ENCODE data around the gene PIK3R6. TPM values are rescaled to one million over a fixed set of nuclear protein-coding genes. Genes with fewer than 3 reads are reported as not detected.

The PIK3R6 gene
- total RNA-seq, 4 donors from 2014 or later, result 0.52 to 2.5 (median 1.1) TPM

DNA sequence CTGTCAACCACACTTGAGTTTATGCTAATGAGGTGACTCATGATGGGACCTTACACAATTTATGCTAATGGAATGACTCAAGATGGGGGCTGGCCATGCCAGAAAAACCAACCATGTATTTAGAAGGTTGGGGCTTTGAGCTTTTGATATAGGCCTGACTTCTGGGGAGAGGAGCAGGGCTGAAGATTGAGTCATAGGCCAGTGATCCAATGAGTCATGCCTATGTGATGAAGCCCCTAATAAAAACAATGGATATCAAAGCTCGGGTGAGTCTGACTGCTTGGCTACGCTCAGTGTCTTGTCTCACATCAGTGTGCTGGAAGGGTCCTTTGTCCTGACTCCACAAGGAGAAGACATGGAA is 75.6 kb downstream of the PIK3R6 start:
- 55 to 63% methylated on average over 2 of the region's 2 CpGs for WGBS, 2 donors
- intact Hi-C loops (cut with DNase I; ENCODE audit: low total_unique reads), result no loop called here
- H3K4me3 ChIP-seq (ENCODE audit: low read depth, poor library complexity, severe bottlenecking), result no peak overlapping the region
- DNase-seq (ENCODE audit: low spot score in 2 of 2), result peak in 1 of 2 donors; percentile 17
- TF ChIP-seq, protein P1, sequence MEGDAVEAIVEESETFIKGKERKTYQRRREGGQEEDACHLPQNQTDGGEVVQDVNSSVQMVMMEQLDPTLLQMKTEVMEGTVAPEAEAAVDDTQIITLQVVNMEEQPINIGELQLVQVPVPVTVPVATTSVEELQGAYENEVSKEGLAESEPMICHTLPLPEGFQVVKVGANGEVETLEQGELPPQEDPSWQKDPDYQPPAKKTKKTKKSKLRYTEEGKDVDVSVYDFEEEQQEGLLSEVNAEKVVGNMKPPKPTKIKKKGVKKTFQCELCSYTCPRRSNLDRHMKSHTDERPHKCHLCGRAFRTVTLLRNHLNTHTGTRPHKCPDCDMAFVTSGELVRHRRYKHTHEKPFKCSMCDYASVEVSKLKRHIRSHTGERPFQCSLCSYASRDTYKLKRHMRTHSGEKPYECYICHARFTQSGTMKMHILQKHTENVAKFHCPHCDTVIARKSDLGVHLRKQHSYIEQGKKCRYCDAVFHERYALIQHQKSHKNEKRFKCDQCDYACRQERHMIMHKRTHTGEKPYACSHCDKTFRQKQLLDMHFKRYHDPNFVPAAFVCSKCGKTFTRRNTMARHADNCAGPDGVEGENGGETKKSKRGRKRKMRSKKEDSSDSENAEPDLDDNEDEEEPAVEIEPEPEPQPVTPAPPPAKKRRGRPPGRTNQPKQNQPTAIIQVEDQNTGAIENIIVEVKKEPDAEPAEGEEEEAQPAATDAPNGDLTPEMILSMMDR (IDR thresholded peaks at IDR 0.05), result no peak
- no peak for TF ChIP-seq POLR2A (IDR thresholded peaks at IDR 0.05)

DNA sequence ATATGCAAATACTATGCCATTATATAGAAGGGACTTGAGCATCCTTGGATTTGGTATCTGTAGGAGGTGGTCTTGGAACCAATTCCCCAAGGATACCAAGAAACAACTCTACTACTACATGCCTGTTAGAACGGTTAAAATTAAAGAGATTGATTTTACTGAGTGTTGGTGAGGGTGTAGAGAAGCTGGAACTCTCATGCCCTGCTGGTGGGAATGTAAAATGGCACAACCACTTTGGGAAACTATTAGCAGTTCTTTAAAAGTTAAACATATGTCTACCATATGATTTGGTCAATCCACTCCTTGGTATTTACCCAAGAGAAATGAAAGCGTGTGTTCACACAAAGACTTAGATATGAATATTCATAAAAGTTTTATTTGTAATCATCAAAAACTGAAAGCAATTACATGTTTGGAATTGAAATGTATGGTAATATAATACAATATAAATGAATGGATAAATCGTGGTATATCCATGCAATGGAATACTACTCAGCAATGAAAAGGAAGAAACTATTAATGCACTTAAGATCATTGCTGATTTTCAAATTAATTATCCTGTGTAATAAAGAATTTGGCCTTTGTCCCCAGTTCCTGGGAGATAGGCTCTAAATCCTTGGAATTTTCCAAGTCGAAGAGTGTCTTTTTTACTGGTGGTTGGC is 76.1 kb downstream of the PIK3R6 start:
- no peak overlapping the region for H3K4me3 ChIP-seq (ENCODE audit: low read depth, poor library complexity, severe bottlenecking)
- no peak for TF ChIP-seq POLR2A (IDR thresholded peaks at IDR 0.05)
- TF ChIP-seq, protein P1 (IDR thresholded peaks at IDR 0.05), result no peak
- 61 to 66% methylated on average over 4 of the region's 4 CpGs for WGBS, 2 donors
- DNase-seq (ENCODE audit: low spot score in 2 of 2), result no peak
- intact Hi-C loops (cut with DNase I; ENCODE audit: low total_unique reads), result no loop called here

DNA sequence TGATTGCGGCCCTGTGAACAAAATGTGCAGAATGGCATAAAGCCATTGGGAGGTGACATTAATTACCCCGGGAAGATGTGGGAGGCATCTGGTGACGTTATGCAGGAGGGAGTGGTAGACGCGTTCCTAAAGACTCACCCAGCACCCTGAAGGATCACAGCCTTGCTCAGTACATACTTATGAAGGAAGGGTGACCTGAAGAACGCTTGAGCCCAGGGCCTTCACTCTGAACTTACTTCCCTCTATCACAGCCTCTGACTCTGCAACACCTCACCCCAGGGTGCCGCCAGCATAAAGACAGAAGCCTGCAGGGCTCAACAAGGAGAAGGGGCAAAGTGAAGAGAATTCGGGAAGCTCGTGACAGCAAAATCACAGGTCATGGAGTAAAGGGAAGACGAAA is 77.7 kb downstream of the PIK3R6 start:
- no peak overlapping the region for H3K4me3 ChIP-seq (ENCODE audit: low read depth, poor library complexity, severe bottlenecking)
- DNase-seq (ENCODE audit: low spot score in 2 of 2), result peak in 1 of 2 donors; percentile 7
- intact Hi-C loops (cut with DNase I; ENCODE audit: low total_unique reads), result no loop called here
- TF ChIP-seq, protein P1 (IDR thresholded peaks at IDR 0.05), result no peak
- TF ChIP-seq POLR2A (IDR thresholded peaks at IDR 0.05), result no peak
- 60 to 62% methylated on average over 10 of the region's 10 CpGs for WGBS, 2 donors

DNA sequence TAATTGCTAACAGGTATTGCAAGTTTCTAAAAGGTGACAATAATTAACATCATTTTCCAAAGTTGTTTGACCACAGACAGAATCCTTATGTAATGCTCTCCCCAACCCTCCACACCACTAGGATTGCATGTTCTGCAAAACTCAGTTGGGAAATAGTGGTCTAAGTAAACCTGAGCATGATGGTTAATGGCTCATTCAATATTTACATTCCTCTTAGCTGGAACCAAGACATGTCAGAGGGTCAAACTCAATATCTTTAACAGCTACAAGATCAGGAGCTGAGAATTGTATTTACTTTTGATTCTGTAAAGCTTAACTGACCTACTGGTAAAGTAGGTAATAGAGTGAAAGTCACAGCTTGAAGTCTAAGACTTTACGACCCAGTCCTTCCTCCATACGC is 78.5 kb downstream of the PIK3R6 start:
- H3K4me3 ChIP-seq (ENCODE audit: low read depth, poor library complexity, severe bottlenecking), result no peak overlapping the region
- TF ChIP-seq, protein P1 (IDR thresholded peaks at IDR 0.05), result no peak
- no peak for TF ChIP-seq POLR2A (IDR thresholded peaks at IDR 0.05)
- DNase-seq (ENCODE audit: low spot score in 2 of 2), result no peak
- intact Hi-C loops (cut with DNase I; ENCODE audit: low total_unique reads), result no loop called here
- 94% methylated on average over 2 of the region's 2 CpGs for WGBS, 2 donors

DNA sequence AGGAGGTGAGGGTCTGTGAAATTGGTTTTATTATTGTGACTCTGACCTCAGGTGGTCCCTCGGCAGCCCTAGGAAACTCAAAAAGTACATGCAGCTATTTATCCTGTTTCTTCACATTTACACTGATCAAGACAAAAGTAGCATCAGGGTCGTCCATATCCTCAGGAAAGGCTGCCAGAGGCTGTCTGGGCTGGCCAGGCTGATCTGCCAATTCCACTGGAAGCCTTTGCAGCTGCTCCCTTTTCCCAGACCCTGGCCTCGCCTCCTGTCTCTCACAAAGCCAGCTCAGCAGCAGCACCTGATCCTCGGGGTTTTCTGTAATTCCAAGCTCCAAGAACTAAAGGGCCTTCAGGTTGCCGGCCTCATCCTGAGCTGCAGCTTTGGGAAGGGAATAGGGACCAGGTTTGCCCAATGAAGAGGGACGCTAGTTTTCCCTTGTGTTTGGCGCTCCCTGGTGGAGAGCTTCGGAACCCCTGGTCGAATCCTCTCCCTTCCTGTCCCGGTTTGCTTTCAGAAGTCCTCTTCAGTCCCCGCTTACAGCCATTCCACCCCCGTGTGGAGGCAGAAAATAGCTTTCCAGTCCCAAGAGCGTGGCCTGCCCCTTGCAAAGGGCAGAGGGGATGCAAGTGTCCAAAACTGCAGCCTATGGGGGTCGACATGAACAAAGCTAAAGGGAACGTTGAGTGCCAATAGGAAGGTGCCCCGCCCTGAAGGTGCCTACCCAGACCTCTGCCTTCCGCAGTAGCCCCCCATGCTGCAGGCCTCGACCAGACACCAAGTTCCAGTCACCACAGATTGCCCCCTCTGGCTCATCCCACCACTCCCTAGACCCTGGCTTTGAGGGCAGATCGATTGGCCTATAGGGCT is 81.7 kb downstream of the PIK3R6 start:
- intact Hi-C loops (cut with DNase I; ENCODE audit: low total_unique reads), result no loop called here
- 26% methylated on average over 19 of the region's 19 CpGs for WGBS, 2 donors
- TF ChIP-seq, protein P1 (IDR thresholded peaks at IDR 0.05), result no peak
- TF ChIP-seq POLR2A (IDR thresholded peaks at IDR 0.05), result no peak
- peak; percentile 74 to 96 for DNase-seq (ENCODE audit: low spot score in 2 of 2)
- no peak overlapping the region for H3K4me3 ChIP-seq (ENCODE audit: low read depth, poor library complexity, severe bottlenecking)
